Duodenal mucosa (tissue), 2 donors: ENCODE measurements around the gene S100A6.

Experiments used
- H3K27ac ChIP-seq: one replicate; pipeline ENCODE4 v1.7.0; 2013; ENCODE audit warnings: low read depth, low read length
- H3K27me3 ChIP-seq, 2 donors: one replicate each; pipeline ENCODE4 v1.7.0; 2013; ENCODE audit warnings: low read length in 2 of 2, control low read depth in 1 of 2; ENCODE audit not compliant: insufficient read depth in 2 of 2, control insufficient read depth in 1 of 2
- H3K36me3 ChIP-seq, 2 donors: one replicate each; pipeline ENCODE4 v1.7.0; 2013; ENCODE audit warnings: low read length in 2 of 2, control low read depth in 1 of 2; ENCODE audit not compliant: insufficient read depth in 2 of 2, control insufficient read depth in 1 of 2
- H3K4me1 ChIP-seq, 2 donors: one replicate each; pipeline ENCODE4 v1.7.0; 2013; ENCODE audit warnings: low read length in 2 of 2, control low read depth in 1 of 2; ENCODE audit not compliant: insufficient read depth in 2 of 2, control insufficient read depth in 1 of 2
- H3K4me3 ChIP-seq, 2 donors: one replicate each; pipeline ENCODE4 v1.7.0; 2013; ENCODE audit warnings: low read length in 2 of 2, low read depth in 1 of 2
- H3K9ac ChIP-seq, 2 donors: one replicate each; pipeline ENCODE4 v1.7.0; 2013; ENCODE audit warnings: low read length in 2 of 2, low read depth in 1 of 2
- H3K9me3 ChIP-seq, 2 donors: one replicate each; pipeline ENCODE4 v1.7.0; 2013; ENCODE audit warnings: low read length in 2 of 2, control low read depth in 1 of 2; ENCODE audit not compliant: control insufficient read depth in 1 of 2

The S100A6 gene

DNA sequence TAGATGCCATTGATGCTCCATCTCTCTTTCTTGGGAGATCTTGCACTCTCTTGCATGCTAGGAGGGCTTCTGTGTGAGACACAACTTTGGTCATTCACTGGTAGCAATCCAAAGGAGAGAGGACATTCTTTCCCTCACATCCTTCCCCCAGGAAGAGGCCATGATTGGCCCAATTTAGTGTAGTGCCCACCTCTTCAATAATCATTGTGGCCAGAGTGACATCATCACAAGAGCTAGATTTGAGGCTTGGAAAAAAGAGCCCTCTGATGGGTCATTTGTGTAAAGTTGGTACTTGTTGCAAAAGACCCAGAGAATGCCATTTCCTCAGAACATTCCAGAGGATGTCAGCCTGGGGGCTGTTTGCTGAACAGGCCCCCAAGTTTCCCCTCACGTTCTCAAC lies 30.2 kb downstream of the S100A6 start:
- H3K36me3 ChIP-seq = no peaks in the 10 kb centered on the region
- H3K9ac ChIP-seq = no peak overlapping the region
- H3K27ac ChIP-seq = no peak overlapping the region
- no peaks in the 10 kb centered on the region for H3K9me3 ChIP-seq
- no peak overlapping the region for H3K4me3 ChIP-seq
- H3K27me3 ChIP-seq = no peaks in the 10 kb centered on the region
- H3K4me1 ChIP-seq = peaks cover 18 to 19% of the 10 kb centered on the region in 2 donors

DNA sequence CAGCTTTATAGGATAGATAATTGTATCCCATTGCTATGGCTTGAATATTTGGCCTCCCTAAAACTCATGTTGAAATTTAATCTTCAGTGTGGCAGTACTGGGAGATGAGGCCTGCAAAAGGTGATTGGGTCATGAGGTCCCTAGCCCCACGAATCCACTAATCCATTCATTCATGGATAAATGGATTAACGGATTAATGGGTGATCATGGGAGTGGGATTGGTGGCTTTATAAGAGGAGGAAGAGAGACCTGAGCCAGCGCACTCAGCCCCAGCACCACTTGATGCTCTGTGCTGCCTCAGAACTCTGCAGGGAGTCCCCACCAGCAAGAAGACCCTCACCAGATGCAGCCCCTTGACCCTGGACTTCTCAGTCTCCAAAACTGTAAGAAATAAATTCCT lies 32.0 kb downstream of the S100A6 start:
- no peak overlapping the region for H3K9ac ChIP-seq
- H3K4me1 ChIP-seq = peaks cover 18 to 19% of the 10 kb centered on the region in 2 donors
- H3K36me3 ChIP-seq = no peaks in the 10 kb centered on the region
- no peaks in the 10 kb centered on the region for H3K9me3 ChIP-seq
- no peak overlapping the region for H3K27ac ChIP-seq
- H3K27me3 ChIP-seq = no peaks in the 10 kb centered on the region
- H3K4me3 ChIP-seq = no peak overlapping the region

DNA sequence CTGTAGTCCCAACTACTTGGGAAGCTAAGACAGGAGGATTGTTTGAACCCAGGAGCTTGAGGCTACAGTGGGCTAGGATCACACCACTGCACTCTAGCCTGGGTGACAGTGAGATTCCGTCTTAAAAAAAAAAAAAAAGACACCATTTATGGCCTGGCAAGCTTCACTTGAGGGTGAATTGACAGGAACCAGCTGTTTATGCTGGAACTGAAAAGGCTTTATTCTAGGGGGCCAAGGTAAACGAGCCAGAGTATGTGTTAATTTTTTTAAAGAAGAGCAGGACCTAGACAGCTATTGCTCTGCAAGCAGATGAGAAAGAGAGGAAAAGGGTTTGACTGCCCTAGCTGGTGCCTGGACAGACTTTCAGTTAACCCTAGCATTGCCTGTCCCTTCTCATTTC lies 37.0 kb downstream of the S100A6 start:
- Histone ChIP-seq H3K4me1 (no peaks in the 10 kb centered on the region), H3K27ac (no peak overlapping the region), H3K27me3 (no peaks in the 10 kb centered on the region), H3K36me3 (no peaks in the 10 kb centered on the region), H3K9ac (no peak overlapping the region), H3K4me3 (no peak overlapping the region), H3K9me3 (no peaks in the 10 kb centered on the region)

DNA sequence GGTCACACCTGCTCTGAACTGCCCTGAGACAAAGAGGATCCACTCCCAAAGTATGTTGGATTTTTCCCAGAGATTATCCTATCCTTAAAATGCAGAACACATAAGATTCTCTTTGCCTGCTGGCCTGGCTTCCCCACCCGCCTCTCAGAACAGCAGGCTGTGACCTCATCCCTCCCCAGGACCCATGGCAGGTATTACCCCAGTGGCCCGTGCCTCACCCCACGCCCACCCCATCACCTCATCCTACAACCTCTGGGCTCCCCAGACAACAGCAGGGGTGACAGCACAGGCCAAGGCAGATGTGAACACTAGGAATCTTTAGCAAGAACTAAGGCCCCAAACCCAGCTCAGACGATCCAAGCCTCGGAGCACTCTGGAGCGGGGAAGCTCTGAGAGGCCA lies 40.3 kb downstream of the S100A6 start:
- no peak overlapping the region for H3K4me3 ChIP-seq
- H3K27me3 ChIP-seq = no peaks in the 10 kb centered on the region
- H3K4me1 ChIP-seq = peaks cover 0 to 4% of the 10 kb centered on the region in 2 donors
- H3K36me3 ChIP-seq = no peaks in the 10 kb centered on the region
- no peaks in the 10 kb centered on the region for H3K9me3 ChIP-seq
- H3K27ac ChIP-seq = no peak overlapping the region
- H3K9ac ChIP-seq = no peak overlapping the region

DNA sequence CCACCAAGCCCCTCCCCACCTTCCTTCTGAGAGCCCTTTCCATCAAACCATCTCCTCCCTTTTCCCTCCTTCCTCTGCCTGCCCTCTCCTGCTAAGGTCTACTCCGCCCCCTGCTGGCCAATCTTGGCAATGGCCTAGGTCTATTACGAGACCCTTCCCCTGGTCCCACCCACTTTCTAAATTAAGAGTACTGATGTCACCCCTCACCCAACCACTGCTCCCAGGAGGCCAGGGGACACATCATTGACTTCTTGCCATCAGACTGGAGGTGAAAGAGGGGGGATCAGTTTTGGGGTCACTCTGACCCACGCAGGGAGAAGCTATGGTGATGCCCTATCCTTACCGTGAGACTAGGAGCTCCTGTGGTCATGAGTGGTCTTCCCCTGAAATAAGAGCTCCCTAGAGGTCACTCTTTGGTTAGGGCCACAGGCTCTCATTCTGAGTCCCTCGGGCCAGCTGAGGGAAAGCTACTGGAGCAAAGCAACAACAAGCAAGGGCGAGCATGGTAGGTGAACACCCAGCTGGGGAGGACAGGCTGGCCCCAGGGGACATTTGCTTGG lies 40.7 kb downstream of the S100A6 start:
- Histone ChIP-seq H3K36me3 (no peaks in the 10 kb centered on the region), H3K9me3 (no peaks in the 10 kb centered on the region), H3K4me1 (peaks cover 0 to 6% of the 10 kb centered on the region in 2 donors), H3K27ac (no peak overlapping the region), H3K4me3 (no peak overlapping the region), H3K9ac (no peak overlapping the region), H3K27me3 (no peaks in the 10 kb centered on the region)

DNA sequence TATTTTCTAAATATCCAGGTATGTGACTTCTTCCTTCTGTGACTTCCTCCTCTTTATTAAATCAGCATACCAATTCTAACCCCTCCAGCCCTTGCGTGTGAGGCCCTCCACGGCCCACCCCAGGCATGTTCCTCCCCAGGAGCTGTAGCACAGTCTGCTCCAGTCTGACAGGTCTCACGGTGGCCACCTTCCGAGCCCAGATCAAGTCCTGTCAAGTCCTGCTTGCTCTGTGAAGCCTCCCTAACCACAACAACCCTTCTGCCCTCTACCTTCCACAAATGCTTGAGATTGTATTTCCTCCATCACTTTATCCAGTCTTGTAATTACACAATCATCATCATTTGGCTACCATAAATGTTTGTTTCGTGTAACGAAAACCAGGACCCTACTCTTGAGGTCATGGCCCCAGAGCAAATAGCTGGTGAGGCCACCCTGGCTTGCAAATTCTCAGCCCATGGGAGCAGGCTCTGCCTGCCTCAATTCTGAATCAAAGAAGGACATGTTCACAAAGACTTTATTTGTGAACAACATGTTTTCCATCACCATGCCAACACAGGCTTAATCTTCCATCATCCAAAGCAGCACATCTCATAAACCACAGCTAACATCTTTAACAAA lies 42.3 kb downstream of the S100A6 start:
- Histone ChIP-seq H3K9ac (no peak overlapping the region), H3K27me3 (no peaks in the 10 kb centered on the region), H3K9me3 (no peaks in the 10 kb centered on the region), H3K4me3 (no peak overlapping the region), H3K4me1 (peaks cover 0 to 6% of the 10 kb centered on the region in 2 donors), H3K27ac (no peak overlapping the region), H3K36me3 (no peaks in the 10 kb centered on the region)

DNA sequence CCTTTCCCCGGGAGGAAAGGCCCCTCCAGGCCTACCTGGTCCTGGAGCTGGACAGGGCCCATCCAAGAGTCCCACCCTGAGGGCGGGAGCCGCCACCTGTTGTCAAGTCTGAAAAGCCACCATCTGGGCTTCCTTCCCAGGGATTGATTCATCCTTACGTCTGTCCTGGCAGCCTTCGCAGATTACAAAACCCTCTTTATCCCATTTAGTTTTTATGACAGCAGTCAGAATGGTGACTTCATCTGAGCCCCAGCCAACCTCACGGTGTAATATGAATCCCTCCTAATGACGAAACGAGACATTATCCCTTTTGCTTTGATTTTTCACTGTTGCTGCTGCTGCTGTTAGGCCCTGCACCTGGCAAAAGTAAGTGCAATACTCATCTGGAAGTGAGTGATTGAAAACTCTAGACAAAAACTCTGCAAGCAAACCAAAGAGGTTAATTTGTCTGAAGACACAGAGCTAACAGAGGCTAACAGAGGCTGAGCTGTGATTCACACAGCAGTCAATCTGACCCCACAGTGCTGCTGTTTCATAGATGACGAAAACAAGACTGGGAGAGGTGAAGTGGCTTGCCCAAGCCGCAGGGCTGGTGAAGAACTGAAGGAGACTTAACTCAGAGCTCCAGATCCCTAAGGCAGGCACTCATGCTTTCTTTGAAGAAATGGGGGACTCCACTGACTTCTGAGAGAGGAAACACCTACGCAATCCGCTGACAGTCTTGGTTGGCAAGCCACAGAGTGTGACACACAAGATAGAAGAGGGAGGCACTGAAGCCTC lies 45.3 kb downstream of the S100A6 start:
- H3K9ac ChIP-seq = no peak overlapping the region
- H3K27ac ChIP-seq = no peak overlapping the region
- H3K4me1 ChIP-seq = peaks cover 0 to 6% of the 10 kb centered on the region in 2 donors
- H3K4me3 ChIP-seq = no peak overlapping the region
- H3K9me3 ChIP-seq = no peaks in the 10 kb centered on the region
- no peaks in the 10 kb centered on the region for H3K27me3 ChIP-seq
- no peaks in the 10 kb centered on the region for H3K36me3 ChIP-seq

DNA sequence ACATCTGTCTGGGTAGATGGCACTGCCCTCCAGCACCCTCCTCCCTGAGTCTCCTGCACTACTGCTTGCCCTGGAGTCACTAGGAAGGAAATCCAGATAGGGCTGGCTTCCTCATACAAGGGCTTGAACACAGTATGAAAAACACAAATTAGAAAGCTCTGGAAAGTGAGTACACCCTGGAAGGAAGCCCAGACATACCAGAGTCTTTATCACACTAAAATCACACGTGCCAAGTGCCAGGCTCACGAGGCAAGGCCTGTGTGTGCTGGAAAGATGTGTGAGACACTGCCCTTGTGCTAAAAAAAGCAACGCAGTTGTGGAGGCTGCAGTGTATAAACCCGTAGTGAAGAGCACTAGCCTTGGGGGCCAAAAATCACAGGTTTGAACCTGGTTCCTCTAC lies 47.1 kb downstream of the S100A6 start:
- Histone ChIP-seq H3K4me1 (peaks cover 0 to 13% of the 10 kb centered on the region in 2 donors), H3K27me3 (no peaks in the 10 kb centered on the region), H3K4me3 (no peak overlapping the region), H3K36me3 (no peaks in the 10 kb centered on the region), H3K27ac (no peak overlapping the region), H3K9ac (no peak overlapping the region), H3K9me3 (no peaks in the 10 kb centered on the region)

DNA sequence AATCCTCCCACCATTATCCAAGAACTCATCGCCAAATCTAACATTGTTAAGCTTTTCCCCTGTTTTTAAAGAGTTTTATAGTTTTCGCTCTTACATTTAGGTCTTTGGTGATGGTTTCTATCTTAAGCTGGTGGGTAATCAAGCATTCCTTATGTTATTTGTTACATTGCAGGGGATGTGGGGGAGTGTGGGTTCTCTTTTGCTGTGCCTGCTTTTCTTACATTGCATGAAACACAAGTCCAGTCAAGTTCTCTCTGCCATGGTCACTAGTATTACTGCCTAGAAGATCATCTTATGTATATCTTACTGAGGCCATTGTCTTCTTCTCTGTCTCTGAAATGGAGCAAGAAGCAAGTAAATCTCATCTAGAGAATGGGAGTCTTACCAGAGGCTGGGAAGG lies 48.1 kb downstream of the S100A6 start:
- Histone ChIP-seq H3K27ac (no peak overlapping the region), H3K4me1 (peaks cover 0 to 13% of the 10 kb centered on the region in 2 donors), H3K9ac (no peak overlapping the region)

DNA sequence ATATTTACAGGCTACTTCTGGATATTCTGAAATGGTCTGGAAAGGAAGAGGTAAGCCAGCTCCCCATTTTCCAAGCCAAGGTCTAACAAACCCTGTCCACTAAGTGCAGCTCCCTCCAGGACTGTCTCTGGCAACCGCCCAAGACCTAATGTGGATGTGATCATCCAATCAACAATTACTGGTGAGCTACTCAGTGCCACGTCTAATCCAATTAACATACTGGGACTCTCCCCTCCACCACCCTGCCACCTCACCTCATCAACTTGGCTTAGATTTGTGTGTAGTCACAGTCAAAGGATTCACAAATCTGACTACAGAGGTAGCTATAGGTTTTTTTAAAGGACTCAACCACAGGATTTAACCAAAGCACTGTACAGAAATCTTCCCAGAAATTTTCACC lies 49.9 kb downstream of the S100A6 start:
- no peaks in the 10 kb centered on the region for H3K9me3 ChIP-seq

More for the DNA sequence above, 48.1 kb downstream of the S100A6 start:
- no peaks in the 10 kb centered on the region for H3K9me3 ChIP-seq
- H3K4me3 ChIP-seq = no peak overlapping the region
- no peaks in the 10 kb centered on the region for H3K36me3 ChIP-seq
- H3K27me3 ChIP-seq = no peaks in the 10 kb centered on the region

More for the DNA sequence above, 49.9 kb downstream of the S100A6 start:
- Histone ChIP-seq H3K9ac (no peak overlapping the region), H3K36me3 (no peaks in the 10 kb centered on the region), H3K27me3 (no peaks in the 10 kb centered on the region), H3K27ac (no peak overlapping the region), H3K4me3 (no peak overlapping the region), H3K4me1 (peaks cover 0 to 12% of the 10 kb centered on the region in 2 donors)
